ENCODE measurements around the gene MED13.

DNA sequence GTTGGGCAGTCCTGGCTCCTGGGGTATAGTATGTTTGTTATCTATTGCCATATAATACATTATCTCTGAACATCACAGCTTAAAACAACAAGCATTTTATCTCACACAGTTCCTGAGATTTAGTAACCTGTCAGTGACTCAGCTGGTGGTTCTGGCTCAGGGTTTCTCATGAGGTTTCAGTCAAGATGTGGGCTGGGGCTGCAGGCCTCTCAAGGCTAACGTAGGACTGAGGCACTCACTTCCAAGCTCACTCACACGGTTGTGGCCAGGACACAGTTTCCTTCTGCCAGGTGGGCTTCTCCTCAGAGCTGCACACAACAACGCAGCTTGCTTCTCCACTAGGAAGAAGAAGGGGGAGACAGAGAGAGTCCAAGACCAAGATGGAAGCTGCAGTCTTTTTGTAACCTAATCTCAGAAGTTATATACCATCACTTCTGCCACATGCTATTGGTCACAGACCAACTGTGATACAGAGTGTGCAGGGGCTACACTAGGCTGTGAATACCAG lies 10.3 kb upstream of the MED13 start:
- TF ChIP-seq POLR2AphosphoS5 (IDR thresholded peaks at IDR 0.05; ENCODE audit: low read depth, low read length): no peak
- no peak for TF ChIP-seq PAX5 (IDR thresholded peaks at IDR 0.05; ENCODE audit: insufficient read depth, low read length, severe bottlenecking)
- TF ChIP-seq POLR2A (IDR thresholded peaks at IDR 0.05; ENCODE audit: low read depth, low read length): no peak
